Ureter (tissue), 1 donor: Measurements from ENCODE around the gene OTUD3. TPM values are rescaled to one million over a fixed set of nuclear protein-coding genes. Genes with fewer than 3 reads are reported as not detected.
A peak's percentile ranks its signal among the peaks of the same experiment; 100 is the strongest.
"Not testable (repeated sequence)": the region's sequence is repeated elsewhere in the genome, so short reads cannot be mapped to it uniquely, and the experiment has no call there.

Experiments
- DNase-seq: peaks from one replicate; pipeline ENCODE4 v3.0.0-alpha.2; 2020; ENCODE audit warnings: low spot score
- total RNA-seq: library from RNA; stranded (reverse); gene quantifications from one replicate; pipeline ENCODE4 v1.2.4, GENCODE V29; 2023
- donor health status: DM: yes; HTN: yes; CAD: no.

OTUD3 gene
- total RNA-seq, 1 donor from 2014 or later, result 12.3 TPM

DNA sequence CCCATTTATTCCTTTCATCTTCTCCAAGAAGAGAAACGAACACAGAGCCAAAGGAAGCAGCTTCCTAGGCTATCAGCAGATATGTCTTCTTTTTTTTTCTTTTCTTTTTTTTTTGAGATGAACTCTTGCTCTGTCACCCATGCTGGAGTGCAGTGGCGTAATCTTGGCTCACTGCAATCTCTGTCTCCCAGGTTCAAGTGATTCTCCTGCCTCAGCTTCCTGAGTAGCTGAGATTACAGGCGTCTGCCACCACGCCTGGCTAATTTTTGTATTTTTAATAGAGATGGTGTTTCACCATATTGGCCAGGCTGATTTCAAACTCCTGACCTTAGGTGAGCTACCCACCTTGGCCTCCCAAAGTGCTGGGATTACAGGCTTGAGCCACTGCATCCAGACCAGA lies 13.6 kb upstream of the OTUD3 start:
- not testable (repeated sequence) for DNase-seq

DNA sequence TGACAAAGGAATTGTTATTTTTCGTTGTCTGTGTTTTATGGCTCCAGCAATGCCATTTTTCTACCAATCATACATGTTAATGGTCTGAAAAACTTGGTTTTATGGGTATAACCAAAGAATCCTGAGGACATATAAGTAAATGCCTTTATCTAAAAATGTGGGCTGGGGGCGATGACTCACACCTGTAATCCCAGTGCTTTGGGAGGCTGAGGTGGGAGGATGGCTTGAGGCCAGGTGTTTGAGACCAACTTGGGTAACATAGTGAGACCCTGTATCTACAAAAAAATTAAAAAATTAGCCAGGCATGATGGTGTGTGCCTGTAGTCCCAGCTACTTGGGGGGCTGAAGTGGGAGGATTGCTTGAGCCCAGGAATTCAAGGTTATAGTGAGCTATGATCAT lies 12.7 kb upstream of the OTUD3 start:
- not testable (repeated sequence) for DNase-seq

DNA sequence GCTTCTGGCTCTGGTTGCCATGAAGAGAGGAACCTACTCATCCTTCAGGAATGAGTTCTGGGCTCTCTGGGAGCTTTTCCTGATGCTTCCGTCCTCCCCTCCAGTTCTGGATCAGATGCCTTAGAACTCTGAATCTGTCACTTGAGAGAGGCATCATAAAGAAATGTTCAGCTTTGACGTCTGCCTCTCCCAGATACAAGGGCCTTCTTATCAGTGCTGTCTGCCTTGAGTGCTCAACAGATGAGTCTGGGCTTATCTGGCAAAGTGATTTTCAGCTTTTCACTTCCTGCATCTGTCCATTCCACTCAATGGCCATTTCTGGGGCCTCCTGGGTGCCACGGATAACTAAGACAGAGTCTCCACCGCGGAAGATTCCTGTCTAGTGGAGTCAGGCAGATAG lies 12.3 kb upstream of the OTUD3 start:
- DNase-seq, result no peak

DNA sequence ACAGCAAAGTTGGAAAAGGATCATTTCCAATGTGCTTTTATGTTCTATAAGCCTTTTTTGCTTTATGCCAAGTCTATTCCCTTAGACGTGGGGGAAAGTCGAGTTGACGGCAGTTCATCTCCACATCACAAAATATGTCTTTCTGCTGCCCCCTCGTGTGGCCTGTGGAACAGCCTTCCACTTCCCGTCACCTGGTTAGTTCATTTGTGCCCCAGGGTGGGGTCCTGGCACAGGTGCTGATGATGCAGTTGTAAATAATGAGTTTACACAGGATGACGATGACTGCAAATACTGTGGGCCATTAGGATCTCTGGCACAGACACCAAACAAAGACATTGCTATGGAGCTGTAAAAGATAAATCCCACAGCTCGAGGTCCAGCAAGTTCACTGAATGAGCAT lies 10.0 kb upstream of the OTUD3 start:
- peak; percentile 56 for DNase-seq

DNA sequence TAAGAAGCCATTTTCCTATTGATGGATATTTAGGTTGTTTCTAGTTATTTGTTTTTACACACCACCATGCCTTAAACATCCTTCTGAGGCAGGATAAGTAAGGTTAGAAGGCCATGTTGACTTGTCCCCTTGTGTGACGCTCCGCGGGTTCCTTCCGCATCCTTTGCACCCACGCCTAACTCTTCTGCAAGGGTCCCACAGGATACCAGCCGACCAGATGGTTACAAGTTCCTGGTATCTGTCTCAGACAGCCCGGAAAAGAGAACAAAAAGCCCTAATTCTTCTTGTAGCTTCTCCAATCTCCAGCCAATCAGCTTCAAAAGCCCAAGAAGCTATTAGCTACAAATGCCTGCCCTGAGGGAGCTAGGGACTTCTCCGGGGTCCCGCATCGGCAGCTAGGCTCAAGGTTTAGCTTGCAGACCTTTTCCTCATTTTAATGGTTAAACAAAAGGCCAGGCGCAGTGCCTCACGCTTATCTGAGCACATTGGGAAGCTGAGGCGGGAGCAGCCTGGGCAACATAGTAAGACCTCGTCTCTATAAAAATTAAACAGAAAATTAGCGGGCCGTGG lies 4.9 kb upstream of the OTUD3 start:
- no peak for DNase-seq

DNA sequence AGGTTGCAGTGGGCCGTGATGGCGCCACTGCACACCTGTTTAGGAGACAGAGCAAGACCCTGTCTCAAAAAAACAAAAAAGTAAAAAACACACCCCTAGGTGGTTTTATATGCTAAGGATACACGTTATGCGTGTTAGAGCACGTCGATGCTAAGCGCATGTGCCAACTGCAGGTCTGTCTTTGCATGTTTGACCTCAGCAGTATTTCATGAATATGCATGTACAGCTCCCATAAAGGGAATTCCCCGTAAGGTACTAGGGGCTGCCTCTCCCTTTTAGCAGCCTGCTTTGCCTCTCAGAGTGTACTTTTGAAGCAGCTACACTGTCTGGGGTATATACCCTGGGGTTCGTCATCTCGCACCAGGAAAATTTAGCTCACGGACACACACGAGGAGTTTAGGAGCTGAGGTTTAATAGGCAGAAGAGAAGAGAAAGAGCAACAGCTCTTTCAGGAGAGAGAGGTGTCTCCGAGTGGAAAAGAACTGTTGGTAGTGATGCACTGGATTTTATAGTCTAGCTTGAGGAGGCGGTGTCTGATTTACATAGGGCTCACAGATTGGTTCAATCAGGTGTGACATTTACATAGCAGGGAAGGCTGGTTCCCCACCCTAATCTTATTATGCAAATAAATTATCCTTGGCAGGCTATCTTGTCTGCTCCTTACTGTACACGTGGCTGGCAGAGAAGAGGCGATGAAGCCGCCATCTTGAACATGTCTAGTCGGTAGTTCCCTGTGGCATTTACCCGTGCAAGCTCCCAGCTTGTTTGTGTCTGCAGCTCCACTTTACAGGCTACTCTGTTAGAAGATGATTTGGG lies 4.2 kb upstream of the OTUD3 start:
- no peak for DNase-seq

DNA sequence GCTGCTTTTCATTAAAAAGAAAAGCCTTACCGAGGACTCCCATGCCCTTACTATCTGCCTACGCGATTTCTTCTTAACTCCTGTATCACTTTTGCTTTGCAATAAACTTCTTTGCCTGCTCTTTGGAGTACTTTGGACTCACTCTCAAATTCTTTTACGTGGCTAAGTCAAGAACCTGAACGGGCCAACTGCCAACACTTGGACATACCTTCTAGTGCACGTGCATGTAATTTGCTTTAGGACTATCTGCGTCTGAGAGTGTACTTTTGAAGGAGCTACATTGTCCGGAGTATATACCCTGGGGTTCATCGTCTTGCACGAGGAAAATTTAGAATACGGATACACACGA lies 3.6 kb upstream of the OTUD3 start:
- DNase-seq, result no peak

DNA sequence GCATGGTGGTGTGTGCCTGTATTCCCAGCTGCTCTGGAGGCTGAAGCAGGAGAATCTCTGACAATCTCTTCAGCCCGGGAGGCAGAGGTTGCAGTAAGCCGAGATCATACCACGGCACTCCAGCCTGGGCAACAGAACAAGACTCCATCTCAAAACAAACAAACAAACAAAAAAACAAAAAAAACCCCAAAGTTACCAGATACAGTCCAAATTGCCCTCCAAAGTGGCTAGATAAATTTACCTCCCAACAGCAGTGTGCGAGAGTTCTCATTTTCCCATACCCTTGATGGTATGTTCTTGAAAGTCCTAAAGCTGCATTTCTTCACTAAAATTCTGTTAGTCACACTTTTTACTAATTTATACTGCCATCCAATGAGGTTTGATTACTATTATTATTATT lies 3.0 kb upstream of the OTUD3 start:
- DNase-seq, result no peak

DNA sequence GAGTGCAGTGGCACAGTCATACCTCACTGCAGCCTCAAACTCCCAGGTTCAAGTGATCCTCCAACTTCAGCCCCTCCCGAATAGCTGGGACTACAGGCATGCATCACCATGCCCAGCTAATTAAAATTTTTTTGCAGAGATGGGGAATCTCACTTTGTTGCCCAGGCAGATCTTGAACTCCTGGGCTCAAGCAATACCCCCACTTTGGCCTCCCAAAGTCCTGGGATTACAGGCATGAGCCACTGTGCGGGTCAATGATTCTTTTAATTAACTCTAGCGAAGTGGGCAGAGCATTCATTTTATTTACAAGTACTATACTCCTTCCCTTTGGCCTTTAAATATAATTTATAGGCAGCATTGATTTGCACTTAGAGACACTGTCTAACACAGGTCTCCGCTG lies 2.5 kb upstream of the OTUD3 start:
- DNase-seq, result no peak

DNA sequence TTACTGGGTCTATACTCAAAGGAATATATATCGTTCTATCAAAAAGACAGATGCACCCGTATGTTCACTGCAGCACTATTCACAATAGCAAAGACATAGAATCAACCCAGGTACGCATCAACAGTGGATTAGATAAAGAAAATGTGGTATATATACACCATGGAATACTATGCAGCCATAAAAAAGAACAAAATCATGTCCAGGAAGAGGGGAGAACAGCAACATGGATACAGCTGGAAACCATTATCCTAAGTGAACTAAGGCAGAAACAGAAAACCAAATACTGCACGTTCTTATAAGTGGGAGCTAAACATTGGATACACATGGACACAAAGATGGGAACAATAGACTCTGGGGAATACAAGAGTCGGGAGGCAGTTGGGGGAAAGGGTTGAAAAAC lies 1.4 kb upstream of the OTUD3 start:
- not testable (repeated sequence) for DNase-seq

DNA sequence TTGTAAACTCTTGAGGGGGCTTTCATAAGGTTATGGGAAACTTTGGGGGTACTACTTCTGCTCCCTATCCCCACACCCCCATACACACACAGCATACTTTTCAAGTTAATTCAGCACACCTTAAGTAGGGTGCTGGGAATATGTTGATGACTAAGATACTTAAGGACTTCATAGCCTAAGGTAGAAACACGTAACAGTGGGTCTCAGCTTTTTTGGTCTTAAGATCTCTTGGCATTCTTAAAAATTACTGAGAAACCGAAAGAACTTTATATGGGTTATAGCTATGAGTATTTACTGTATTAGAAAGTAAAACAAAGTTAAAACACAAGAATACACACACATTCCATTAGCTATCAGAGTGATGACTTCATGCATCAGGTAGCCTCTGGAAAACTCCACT lies 2.1 kb downstream of the OTUD3 start:
- no peak for DNase-seq

DNA sequence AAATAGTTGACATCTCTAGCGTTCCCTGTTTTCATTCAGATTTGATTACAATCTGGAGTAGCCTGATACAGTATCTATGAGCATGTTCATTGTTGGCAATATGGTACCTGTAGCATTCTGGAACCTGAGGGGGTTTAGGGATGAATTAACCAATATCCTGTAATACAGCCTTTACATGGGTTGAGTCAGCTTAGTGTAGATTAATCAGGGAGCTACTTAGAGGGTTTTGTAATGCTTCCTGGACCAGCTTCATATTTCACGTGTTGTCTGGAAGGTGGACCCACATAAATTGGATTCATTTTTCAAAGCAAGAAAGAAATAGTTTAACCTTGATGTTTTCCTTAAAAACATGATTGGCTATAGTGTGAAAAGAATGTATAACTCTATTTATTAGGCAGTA lies 3.6 kb downstream of the OTUD3 start:
- no peak for DNase-seq

DNA sequence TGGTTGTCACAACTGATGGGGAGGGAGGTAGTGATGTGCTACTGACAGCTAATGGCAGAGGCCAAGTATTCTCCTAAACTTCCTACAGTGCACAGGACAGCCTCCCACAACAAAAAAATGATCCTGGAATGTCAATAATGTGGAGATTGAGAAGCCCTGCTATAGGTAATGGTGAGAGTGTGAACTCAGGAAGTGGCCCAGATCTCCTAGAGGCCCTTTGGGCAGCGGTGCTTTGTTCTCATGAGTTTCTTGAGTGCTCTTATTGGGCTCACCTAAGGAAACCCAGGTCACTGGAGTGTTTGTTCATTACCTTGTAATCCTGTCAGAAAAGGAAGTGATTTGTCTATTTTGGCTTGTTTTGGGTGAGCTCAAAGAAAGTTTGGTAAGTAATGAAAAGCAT lies 5.9 kb downstream of the OTUD3 start:
- no peak for DNase-seq

DNA sequence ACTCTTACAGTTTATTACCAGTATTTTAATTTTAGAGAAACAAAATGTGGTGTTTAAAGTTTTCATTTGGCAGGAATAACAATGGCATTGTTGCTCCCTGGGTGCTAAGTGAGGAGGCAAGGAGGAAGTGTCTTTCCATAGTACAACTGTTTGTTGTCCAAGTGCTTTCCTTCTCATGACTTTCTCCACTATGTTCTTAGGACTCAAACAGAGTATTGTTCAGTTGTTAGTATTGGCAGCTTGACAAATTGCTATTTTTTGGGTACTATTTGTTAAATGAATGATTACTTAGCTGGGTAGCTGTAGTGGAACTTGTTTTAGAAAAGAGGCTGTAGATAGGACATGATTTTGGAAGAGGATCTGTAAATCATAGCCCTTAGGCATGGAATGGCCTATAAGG lies 7.5 kb downstream of the OTUD3 start:
- no peak for DNase-seq

DNA sequence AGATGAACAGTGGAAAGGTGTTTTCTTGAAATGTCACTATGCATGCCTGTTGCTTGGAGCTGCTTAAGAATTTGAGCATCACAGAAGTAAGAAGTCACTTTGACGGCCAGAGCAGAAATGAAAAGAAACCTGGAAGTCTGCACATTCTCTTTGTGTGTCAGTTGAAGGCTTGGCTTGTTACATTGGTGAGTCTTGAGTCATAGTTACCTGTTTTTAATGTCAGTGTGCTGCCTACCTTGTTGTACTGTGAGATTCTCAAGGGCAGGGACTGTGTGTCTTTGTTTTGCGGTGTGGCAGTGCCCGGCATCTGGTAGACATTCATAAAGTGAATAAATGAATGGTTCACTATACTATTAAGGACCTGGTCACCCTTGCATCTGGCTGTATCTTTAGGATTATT lies 9.9 kb downstream of the OTUD3 start:
- no peak for DNase-seq

DNA sequence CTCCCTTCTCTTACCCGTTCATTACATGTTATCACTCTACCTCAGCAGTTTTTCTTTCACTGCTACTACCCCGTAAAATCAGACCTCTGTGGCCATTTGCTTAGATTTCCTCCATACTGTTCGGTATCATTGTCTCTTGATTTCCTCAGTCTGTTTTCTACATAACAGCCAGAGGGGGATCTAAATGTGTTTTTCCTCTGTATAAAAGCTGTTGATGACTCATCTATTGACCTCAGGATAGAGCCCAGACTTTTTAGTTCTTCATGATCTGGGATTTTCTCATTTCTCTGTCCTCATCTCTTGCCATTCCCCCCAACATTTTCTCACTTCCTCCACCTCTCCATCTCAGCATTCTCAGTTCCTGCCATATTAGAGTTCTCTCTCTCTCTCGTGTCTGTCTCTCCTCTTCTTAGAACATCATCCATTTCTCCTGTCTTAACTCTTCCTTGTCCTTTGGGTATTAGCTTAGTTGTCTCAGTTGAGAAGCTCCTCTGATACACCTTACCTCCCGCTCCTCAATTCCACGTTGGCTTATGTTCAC lies 10.5 kb downstream of the OTUD3 start:
- DNase-seq, result no peak

DNA sequence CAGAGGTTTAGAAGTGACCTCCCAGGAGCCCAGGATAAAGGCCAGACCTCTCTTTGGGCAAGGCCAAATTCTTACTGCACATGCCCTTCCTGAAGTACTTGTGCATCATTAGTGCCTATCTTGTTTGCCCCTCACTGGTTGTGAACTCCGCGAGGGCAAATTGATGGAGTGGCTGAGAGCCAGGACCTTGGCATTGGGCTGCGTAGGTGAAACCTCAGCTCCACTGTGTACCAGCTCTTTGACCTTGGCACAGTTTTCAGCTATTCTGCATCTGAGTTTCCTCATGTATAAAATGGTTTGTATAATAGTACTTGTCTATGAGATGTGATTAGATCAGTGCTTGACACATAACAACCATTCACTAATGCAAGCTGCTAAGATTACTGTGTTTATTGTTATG lies 11.5 kb downstream of the OTUD3 start:
- DNase-seq, result no peak

DNA sequence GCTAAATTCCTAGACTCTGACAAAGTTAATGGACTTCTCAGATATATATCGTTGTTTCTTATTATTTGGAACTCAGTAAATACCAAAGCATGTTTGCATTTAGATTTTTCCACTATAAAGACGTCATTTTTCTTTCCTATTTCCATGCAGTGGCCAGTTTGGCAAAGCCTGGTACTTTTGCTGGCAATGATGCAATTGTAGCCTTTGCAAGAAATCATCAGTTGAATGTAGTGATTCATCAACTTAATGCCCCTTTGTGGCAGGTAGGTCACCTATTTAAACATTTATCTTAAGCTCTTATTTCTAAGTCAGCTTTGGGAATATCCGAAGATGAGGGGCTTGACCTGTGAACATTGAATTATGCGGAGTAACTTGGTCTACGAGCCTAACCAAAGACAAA lies 12.0 kb downstream of the OTUD3 start:
- DNase-seq, result no peak

DNA sequence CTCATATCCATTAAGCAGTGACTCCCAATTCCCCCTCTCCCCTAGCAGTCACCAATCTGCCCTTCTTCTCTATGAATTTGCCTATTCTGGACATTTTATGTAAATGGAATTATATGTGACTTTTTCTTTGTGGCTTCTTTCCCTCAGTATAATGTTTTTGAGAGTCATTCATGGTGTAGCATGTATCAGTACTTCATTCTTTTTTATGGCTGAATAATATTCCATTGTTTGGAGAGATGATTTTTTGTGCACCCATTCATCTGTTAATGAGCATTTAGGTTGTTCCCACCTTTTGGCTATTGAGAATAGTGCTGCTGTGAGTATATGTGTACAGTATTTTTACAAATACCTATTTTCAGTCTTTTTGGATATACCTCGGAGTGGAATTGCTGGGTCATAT lies 19.5 kb downstream of the OTUD3 start:
- DNase-seq, result no peak

DNA sequence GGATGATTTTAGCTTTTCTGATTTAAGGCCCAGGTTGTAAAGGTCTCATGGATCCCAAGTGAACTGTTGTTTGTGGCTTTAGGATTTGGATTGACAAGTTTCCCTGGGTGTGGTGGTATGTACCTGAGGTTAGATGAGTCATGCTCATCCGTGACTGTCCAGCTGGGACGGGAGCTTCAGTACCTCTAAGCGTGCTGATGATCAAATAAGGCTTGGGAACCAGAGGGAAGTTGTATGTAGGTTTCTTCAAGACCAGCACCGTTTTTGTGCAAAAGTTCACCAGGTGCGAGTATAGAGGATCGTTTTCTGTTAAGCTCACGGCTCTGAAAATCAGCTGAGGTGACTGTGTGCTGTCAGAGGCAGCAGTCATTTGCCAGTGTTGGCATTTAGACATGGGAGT lies 21.4 kb downstream of the OTUD3 start:
- no peak for DNase-seq

DNA sequence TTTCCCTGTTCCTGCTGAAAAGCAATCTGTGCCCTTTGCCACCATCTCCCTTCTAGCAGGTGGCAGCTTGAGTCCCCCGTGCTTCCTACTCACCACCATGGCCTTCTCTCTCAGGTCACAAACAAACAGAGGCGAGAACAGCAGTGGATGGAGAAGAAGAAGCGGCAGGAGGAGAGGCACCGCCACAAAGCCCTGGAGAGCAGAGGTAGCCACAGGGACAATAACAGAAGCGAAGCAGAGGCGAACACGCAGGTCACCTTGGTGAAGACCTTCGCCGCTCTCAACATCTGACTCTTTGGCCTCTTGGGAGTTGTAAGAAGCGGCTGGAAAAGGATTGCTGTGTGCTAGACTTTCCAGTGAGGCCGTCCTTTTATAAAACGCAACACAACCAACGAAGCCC lies 25.3 kb downstream of the OTUD3 start:
- no peak for DNase-seq

DNA sequence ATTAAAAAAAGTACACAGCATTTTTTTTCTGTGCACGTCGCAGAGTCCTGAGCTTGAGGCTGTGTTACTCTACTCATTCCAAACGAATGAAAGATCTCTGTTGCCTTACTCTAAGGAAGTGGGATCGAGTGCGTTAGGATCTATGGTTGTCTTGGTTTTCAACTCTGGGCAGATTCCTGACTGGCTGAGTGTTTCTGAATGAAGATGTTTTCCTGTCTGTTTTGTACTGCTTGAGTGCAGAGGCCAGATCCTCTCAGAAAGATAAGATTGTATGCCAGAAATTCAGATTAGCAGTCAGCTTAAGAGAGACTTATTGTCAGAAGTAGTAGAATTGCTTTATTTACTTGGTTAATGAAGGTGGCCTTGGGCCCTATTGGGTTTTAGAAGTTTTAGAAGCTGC lies 27.2 kb downstream of the OTUD3 start:
- DNase-seq, result no peak

DNA sequence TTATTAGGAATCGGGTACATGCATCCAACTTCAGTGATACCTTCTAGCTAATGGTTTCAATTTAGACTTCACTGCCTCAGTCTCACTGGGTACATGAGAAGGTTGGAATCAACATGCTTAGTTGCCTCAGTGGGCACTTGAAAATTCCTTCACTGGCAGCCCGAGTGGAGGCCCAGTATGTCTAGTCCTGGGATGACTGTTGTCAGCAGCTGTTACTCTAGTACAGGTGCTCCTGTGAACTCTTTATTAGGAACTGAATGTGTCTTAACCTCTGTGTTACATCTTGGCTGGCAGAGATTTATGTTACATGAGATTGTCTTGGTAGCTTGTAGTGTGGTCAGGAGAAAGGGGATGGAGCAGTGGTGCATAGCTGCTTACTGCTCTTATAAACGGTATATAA lies 27.8 kb downstream of the OTUD3 start:
- DNase-seq, result no peak

DNA sequence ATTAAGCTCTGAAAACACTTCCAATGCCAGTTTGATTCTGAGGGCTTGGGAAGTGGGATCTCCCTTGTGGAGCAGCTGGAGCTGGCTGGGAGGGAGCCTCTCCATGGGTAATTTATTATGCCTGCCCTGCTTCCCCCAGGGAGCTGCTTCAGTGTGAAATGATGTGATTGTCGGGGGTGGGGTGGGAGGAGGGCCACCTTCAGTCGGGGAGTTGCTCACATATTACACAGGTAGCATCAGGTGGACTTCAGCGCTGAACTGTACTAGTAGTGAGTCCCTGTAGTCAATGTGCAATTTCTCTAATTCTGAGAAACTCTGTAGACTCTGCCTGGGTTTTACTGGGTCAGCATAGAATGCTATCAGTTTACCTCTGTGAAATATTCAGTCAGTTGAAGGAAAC lies 28.5 kb downstream of the OTUD3 start:
- no peak for DNase-seq
